ENCODE measurements around the gene IFRD1. TPM values are rescaled to one million over a fixed set of nuclear protein-coding genes. Genes with fewer than 3 reads are reported as not detected.

The IFRD1 gene
- polyA plus RNA-seq, 1 of the 3 experiments (the other 2 are of a cell fraction) = 31.0 TPM

GRCh38 chr7:112419543-112420130 is 30.6 kb upstream of the IFRD1 start (continued):
- TF ChIP-seq IRF3 (IDR thresholded peaks at IDR 0.05; ENCODE audit: low read depth, low read length) (no peak), USF1 (IDR thresholded peaks at IDR 0.05; ENCODE audit: borderline replicate concordance, low read depth) (no peak)

- H3K4me3 ChIP-seq (ENCODE audit: low read depth in 2 of 2, low read length in 1 of 2) = no peak overlapping the region
- peaks cover 13 to 23% of the 10 kb centered on the region in 2 experiments; a peak in 3 of 4 replicates for H3K4me1 ChIP-seq (ENCODE audit: control insufficient read depth in 1 of 2, insufficient read depth in 2 of 2, low read depth in 1 of 2, low read length in 1 of 2)
- CTCF ChIA-PET = interaction anchor here (0.7 to 2.8 kb wide), 11 partner anchors 8 to 668 kb away, joined by 3 to 16 read pairs (median 4); no protein-coding TSS in a partner anchor
- no peak for DNase-seq
- no peak for TF ChIP-seq SMC3 (IDR thresholded peaks at IDR 0.05; ENCODE audit: low read depth, low read length)
- no peak for TF ChIP-seq POLR2AphosphoS5 (IDR thresholded peaks at IDR 0.05; ENCODE audit: low read depth, low read length)
- no peak for TF ChIP-seq ZBTB33 (IDR thresholded peaks at IDR 0.05; ENCODE audit: borderline replicate concordance, low read depth)
- TF ChIP-seq USF2 (IDR thresholded peaks at IDR 0.05; ENCODE audit: borderline replicate concordance, low read depth, low read length) = no peak
- TF ChIP-seq FOXM1 (IDR thresholded peaks at IDR 0.05; ENCODE audit: low read depth) = no peak
- no peak for TF ChIP-seq JUND (IDR thresholded peaks at IDR 0.05)
- TF ChIP-seq TCF12 (IDR thresholded peaks at IDR 0.05) = no peak
- no peak for TF ChIP-seq CTCF (IDR thresholded peaks at IDR 0.05)
- no peak for TF ChIP-seq ELF1 (IDR thresholded peaks at IDR 0.05)
- TF ChIP-seq EZH2phosphoT487 (IDR thresholded peaks at IDR 0.05; ENCODE audit: borderline replicate concordance, low read depth) = no peak
- no peak for TF ChIP-seq GATA2 (CRISPR knock-in tag; IDR thresholded peaks at IDR 0.05)
- no peak overlapping the region for H3K9ac ChIP-seq
- 73% methylated on average over 9 of the region's 9 CpGs for WGBS (ENCODE audit: low lambda C conversion rate)
- H3K9me3 ChIP-seq = no peaks in the 10 kb centered on the region
- H3K9me2 ChIP-seq = no peaks in the 10 kb centered on the region
- H2AFZ ChIP-seq (ENCODE audit: low read depth) = peak overlapping the region; percentile 39; the same call in 1 of the 2 replicates
- H4K20me1 ChIP-seq (ENCODE audit: insufficient read depth) = no peaks in the 10 kb centered on the region
- H3K27ac ChIP-seq (ENCODE audit: low read depth in 2 of 2, low read length in 1 of 2) = peak overlapping the region in 1 of 2 experiments; percentile 23; a peak in 2 of 4 replicates
- no peaks in the 10 kb centered on the region for H3K36me3 ChIP-seq (replicated peaks in 1 of 2; ENCODE audit: control insufficient read depth in 1 of 2, insufficient read depth in 2 of 2, low read length in 1 of 2)
- no peaks in the 10 kb centered on the region for H3K27me3 ChIP-seq (ENCODE audit: insufficient read depth)
- POLR2A ChIA-PET = no interaction called here
- no peak overlapping the region for H3K4me2 ChIP-seq
- peaks cover 10% of the 10 kb centered on the region for H3F3A ChIP-seq (replicated peaks; ENCODE audit: insufficient read depth)
- no peaks in the 10 kb centered on the region for H3K79me2 ChIP-seq (ENCODE audit: insufficient read depth)
These were observed 29.9 kb upstream of the IFRD1 start for GRCh38 chr7:112420236-112420861.
